HEK293T (cell line): ENCODE results near the gene RNF2.

Experiments
- BHLHE40 ChIP-seq: fragments of 450-650 bp; IDR thresholded peaks from 2 replicates; pipeline ENCODE4 v1.6.1; 2016; ENCODE audit warnings: mild to moderate bottlenecking, moderate library complexity, borderline replicate concordance
- ELF4 ChIP-seq: fragments of 450-650 bp; IDR thresholded peaks from 2 replicates; pipeline ENCODE4 v1.6.1; 2017; ENCODE audit warnings: antibody characterized with exemption
- FOXA1 ChIP-seq: fragments of 450-650 bp; IDR thresholded peaks from 2 replicates; pipeline ENCODE4 v1.6.1; 2016; ENCODE audit warnings: mild to moderate bottlenecking
- FOXM1 ChIP-seq: fragments of 450-650 bp; IDR thresholded peaks from 2 replicates; pipeline ENCODE4 v1.6.1; 2017; ENCODE audit warnings: mild to moderate bottlenecking, borderline replicate concordance
- NFRKB ChIP-seq: fragments of 450-650 bp; IDR thresholded peaks from 2 replicates; pipeline ENCODE4 v1.6.1; 2016; ENCODE audit warnings: mild to moderate bottlenecking, moderate library complexity

GRCh38 chr1:185058110-185058509, 12.8 kb downstream of the RNF2 start:
- TF ChIP-seq FOXA1, result no peak
- TF ChIP-seq FOXM1, result no peak
- no peak for TF ChIP-seq NFRKB
- no peak for TF ChIP-seq BHLHE40
- TF ChIP-seq ELF4, result no peak
